ENCODE measurements around the gene ATG3.
A peak's percentile ranks its signal among the peaks of the same experiment; 100 is the strongest.

Gene ATG3

GRCh38 chr3:112561484-112561733 lies 353 bp downstream of the ATG3 start:
- Histone ChIP-seq H3K9me2 (replicated peaks; ENCODE audit: control insufficient read depth, low read length) (no peaks in the 10 kb centered on the region), H3K36me3 (ENCODE audit: control insufficient read depth, low read length) (peaks cover 56% of the 10 kb centered on the region), H3K4me3 (ENCODE audit: low read length) (peak overlapping the region; percentile 97), H3K27me3 (ENCODE audit: control insufficient read depth, low read length) (no peaks in the 10 kb centered on the region), H3K9me3 (ENCODE audit: control insufficient read depth, insufficient read depth, low read length) (no peaks in the 10 kb centered on the region), H3K27ac (ENCODE audit: low read depth, low read length) (peak overlapping the region; percentile 85), H3K79me2 (ENCODE audit: control insufficient read depth, low read length) (peaks cover 70% of the 10 kb centered on the region), H3F3A (ENCODE audit: control insufficient read depth, insufficient read depth) (no peaks in the 10 kb centered on the region), H3K4me2 (ENCODE audit: low read length) (peak overlapping the region; percentile 70), H4K20me1 (ENCODE audit: control insufficient read depth, insufficient read depth, low read depth, low read length) (no peaks in the 10 kb centered on the region), H3K4me1 (ENCODE audit: control insufficient read depth, low read length) (peaks cover 34% of the 10 kb centered on the region)
- TF ChIP-seq EZH2phosphoT487 (IDR thresholded peaks at IDR 0.05; ENCODE audit: borderline replicate concordance, low read length) (no peak), CTCF (IDR thresholded peaks at IDR 0.05; ENCODE audit: low read depth, low read length, poor library complexity, severe bottlenecking) (no peak)

- H3K4me3 ChIP-seq (ENCODE audit: low read length): peak overlapping the region; percentile 97
- H4K20me1 ChIP-seq (ENCODE audit: control insufficient read depth, insufficient read depth, low read depth, low read length): no peaks in the 10 kb centered on the region
- H3K4me1 ChIP-seq (ENCODE audit: control insufficient read depth, low read length): peaks cover 37% of the 10 kb centered on the region
- peak overlapping the region; percentile 85 for H3K27ac ChIP-seq (ENCODE audit: low read depth, low read length)
- no peaks in the 10 kb centered on the region for H3K9me3 ChIP-seq (ENCODE audit: control insufficient read depth, insufficient read depth, low read length)
- H3K27me3 ChIP-seq (ENCODE audit: control insufficient read depth, low read length): no peaks in the 10 kb centered on the region
- peaks cover 53% of the 10 kb centered on the region for H3K36me3 ChIP-seq (ENCODE audit: control insufficient read depth, low read length)
- H3K4me2 ChIP-seq (ENCODE audit: low read length): peak overlapping the region; percentile 70
- H3K9me2 ChIP-seq (replicated peaks; ENCODE audit: control insufficient read depth, low read length): no peaks in the 10 kb centered on the region
- peaks cover 72% of the 10 kb centered on the region for H3K79me2 ChIP-seq (ENCODE audit: control insufficient read depth, low read length)
- no peak for TF ChIP-seq CTCF (IDR thresholded peaks at IDR 0.05; ENCODE audit: low read depth, low read length, poor library complexity, severe bottlenecking)
- no peak for TF ChIP-seq EZH2phosphoT487 (IDR thresholded peaks at IDR 0.05; ENCODE audit: borderline replicate concordance, low read length)
- H3F3A ChIP-seq (ENCODE audit: control insufficient read depth, insufficient read depth): no peaks in the 10 kb centered on the region
These were observed 860 bp downstream of the ATG3 start for GRCh38 chr3:112560721-112561483.

- Histone ChIP-seq H3K36me3 (ENCODE audit: control insufficient read depth, low read length) (peaks cover 59% of the 10 kb centered on the region), H3K4me3 (ENCODE audit: low read length) (peak overlapping the region; percentile 97), H3K27me3 (ENCODE audit: control insufficient read depth, low read length) (no peaks in the 10 kb centered on the region), H3K9me2 (replicated peaks; ENCODE audit: control insufficient read depth, low read length) (no peaks in the 10 kb centered on the region), H3K4me1 (ENCODE audit: control insufficient read depth, low read length) (peaks cover 43% of the 10 kb centered on the region), H4K20me1 (ENCODE audit: control insufficient read depth, insufficient read depth, low read depth, low read length) (no peaks in the 10 kb centered on the region), H3K9me3 (ENCODE audit: control insufficient read depth, insufficient read depth, low read length) (no peaks in the 10 kb centered on the region), H3F3A (ENCODE audit: control insufficient read depth, insufficient read depth) (no peaks in the 10 kb centered on the region), H3K79me2 (ENCODE audit: control insufficient read depth, low read length) (peaks cover 78% of the 10 kb centered on the region), H3K4me2 (ENCODE audit: low read length) (peak overlapping the region; percentile 70), H3K27ac (ENCODE audit: low read depth, low read length) (peak overlapping the region; percentile 85)
- TF ChIP-seq CTCF (IDR thresholded peaks at IDR 0.05; ENCODE audit: low read depth, low read length, poor library complexity, severe bottlenecking) (no peak), EZH2phosphoT487 (IDR thresholded peaks at IDR 0.05; ENCODE audit: borderline replicate concordance, low read length) (no peak)
These were observed 1.5 kb downstream of the ATG3 start for GRCh38 chr3:112560307-112560706.

Data from DOHH2 (cell line).